GM19397 (cell line): ENCODE measurements around the gene DNAJC1.

Experiments used
- ATAC-seq: cut with Tn5 transposase; IDR thresholded peaks from one replicate; pipeline ENCODE4 v1.9.1; 2021; ENCODE audit warnings: mild to moderate bottlenecking, moderate library complexity; ENCODE audit not compliant: unreplicated experiment

Gene DNAJC1

DNA sequence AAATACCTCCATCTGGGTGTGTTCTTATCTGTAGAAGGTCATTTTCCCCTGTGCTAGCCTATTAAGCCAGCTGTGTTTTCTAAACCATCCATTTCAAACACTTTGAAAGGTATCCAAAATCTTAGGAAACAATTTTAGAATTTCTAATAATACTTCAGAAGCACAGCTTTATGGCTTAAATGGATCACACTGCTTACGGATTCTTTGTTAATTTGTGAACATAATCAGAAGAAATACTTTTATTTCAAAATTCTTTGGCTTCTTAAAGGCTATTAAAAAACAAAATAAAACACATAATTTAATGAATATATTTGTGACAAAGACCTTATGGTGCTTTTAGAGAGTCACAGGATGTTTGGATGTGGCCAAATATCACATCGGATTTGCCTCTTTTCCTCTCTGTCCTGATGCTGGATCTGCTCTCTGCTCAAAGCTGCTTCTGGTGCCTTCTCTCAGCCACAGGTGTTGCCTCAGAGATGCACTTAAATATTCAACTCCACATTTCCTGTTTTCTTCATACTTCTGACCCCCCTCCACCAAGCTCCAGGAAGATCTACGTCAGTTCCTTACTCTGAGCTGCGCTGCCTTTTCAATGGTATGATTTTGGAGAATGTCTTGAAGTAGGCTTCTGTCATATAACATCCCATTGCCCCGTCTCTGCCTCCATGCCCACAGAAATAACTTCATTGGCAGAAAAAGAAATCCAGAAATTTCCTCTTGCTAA is 238.9 kb downstream of the DNAJC1 start:
- ATAC-seq: no peak

DNA sequence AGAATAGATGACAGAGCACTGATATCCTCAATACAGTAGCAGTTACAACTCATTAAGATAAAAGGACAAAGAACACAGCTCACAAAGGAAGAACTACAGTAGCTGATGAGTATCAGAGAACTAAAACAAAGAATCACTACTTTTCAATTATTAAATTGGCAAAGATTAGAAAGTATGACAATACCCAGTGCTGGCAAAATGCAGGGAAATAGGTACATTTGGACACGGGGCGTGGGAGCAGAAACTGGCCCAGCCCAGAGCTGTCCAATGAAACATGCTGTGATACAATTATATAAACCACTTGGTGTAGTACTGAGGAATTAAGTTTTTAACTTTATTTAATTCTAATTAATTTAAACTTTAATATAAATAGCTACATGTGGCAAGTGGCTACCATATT is 243.2 kb downstream of the DNAJC1 start:
- no peak for ATAC-seq

DNA sequence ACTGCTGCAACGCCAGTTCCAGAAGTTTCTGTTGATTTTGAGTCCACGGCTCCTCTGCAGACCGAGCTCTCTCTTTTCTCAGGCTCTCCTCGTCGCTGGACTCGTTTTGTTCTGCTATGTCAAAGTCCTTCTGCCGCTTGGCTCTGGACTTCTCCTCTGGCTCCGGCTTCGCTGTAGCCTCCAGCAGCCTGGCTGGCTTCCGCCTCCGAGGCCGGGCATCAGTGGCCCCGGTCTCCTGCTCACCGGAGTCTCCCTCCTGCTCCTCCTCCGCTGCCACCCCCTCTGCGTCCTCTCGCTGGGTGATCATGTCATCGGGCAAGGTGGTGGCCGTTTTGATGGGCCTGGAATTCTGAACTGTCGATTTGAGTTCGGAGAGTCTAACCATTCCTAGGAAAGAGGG is 244.3 kb downstream of the DNAJC1 start:
- no peak for ATAC-seq

DNA sequence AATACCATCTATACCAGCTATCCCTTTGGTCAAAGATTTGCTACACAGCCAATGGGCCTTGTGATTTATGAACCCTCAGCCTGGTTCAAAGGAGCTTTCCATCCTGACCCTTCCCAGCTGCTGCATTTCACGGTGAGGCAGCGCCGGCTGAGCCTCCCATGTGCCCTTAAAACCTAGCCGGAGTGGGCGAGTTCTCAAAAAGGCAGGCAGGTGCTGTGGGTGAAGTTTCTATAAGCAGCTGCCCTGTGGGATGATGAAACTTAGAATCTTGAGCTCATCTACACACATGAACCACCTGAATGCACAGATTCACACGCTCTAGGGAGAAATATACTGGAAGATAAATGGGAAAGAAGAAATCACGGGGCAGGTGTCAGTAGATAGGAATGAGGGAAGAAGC is 244.8 kb downstream of the DNAJC1 start:
- no peak for ATAC-seq

DNA sequence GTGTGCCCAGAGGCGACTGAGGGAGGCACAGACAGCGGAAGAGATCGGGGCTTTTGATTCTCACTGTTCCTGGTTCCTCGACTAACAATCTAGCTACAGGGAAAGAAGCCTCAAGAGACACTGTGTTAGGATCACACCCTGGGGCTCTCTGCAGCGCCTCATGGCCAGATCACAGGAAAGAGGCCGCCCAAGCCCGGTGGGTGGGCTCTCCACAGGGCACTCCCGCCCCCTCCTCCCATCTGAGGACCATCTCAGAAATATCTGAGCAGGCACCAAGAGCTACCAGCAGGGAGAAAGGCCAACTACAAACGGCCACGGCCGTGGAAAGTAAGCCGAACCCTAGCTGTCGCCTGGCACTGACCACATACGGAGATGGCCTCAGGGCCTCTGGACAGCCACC is 245.3 kb downstream of the DNAJC1 start:
- ATAC-seq: no peak

DNA sequence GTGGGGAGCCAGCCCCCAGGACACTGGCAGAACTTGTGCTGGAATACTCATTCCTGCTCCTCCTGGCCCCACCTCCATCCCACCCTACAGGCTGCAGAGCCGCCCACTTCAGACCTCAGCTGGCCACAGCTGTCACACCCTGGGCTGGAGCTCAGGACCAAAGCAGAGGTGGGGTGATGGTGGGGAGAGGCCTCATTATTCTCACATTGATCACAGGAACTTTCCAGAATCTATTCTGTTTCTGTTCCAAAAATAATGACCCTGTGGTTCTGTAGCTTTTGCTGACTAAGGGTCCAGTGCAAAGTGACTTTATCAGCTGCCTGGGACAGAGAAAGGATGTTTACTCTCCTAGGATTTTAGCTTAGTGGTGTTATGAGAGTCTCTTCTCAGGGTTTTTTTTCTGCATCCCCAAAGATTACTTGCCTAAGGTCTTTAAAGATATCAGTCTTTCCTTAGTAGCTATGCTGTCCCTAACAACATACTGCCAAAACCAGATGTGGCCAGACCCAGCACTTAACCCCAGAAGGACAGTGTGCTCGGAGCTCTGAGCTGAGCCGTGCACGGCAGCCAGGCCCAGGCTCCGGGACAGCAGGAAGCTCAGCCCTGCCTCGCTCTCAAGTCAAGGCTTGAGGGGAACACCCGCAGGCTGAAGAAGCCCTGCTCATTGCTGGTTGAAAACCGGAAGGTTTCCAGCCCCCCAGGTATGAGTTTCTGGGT is 246.2 kb downstream of the DNAJC1 start:
- ATAC-seq: no peak

DNA sequence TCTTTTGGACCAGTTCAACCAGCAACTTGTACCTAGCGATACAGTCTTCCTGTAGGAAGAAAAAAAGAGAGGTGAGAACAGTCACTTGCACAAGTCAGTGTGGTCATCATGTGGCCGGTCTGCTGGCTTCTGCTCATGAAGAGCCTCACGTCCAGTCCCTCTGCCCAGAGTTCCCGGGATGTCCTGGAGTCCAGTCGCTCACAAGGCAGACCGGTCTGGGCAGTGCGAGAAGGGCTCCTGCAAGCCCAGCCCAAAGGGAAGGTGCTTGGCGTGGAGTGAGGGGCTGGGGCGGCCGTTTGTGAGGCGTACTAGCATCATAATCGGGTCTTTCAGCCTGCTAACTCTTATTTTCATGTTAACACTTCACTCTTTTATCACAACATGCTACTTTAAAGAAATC is 246.8 kb downstream of the DNAJC1 start:
- ATAC-seq: no peak

DNA sequence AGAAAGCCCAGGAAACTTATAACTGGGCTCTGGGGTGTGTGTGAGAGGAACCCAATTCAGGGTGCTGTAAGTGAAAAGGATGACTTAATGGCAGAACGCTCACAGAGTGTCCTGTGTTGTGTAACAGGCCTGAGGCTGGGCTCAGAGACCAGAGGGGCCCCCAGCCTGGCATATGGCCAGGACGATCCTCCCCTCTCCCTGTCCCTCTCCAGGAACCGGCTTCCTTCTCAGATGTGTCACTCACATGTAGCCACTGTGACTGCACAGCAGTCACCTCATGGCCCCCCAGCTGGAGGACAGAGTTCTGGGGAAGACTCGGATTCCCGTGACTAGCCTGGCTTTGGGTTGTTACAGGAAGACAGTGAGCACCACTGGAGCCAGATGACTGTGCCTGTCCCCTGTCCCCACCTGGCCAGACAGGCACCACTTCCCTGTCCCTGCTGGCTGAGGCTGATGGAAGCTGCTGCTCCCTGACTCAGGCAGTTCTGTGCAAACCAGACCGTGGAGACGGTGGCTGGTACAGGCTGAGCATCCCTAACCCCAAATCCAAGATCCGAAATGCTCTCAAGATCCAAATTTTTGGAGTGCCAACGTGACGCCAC is 249.0 kb downstream of the DNAJC1 start:
- ATAC-seq: no peak

DNA sequence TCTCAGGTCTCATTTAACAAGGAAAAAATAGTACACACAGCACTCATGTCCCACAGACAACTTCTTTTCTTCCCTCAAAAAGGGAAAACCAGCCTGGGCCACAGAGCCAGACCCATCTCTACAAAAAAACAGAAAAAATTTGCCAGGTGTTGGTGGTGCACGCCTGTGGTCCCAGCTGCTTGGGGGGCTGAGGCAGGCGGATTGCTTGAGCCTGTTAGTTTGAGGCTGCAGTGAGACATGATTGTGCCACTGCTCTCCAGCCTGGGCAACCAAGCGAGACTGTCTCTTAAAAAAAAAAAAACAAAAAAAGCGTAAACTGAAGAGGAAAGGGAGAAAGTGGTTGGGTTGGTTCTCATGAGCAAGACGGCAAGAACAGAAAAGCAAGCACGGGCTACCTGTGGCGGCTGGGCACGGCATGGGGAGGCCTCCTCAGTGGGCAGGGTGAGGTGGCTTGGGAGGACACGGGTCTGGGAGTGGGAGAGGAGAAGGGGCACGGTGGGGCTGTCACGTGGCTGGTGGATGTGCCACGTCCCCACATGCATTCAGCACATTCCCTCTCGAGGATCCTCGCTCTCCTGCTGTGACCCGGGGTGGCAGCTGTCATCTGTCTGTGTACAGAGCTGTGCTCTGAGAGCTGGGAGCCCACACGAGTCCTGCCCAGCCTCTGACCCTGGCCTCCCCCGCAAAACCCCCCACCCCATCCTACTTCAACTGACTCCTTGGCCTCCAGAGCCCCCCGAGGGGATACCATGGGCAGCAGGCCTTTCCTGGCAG is 249.8 kb downstream of the DNAJC1 start:
- ATAC-seq: no peak

DNA sequence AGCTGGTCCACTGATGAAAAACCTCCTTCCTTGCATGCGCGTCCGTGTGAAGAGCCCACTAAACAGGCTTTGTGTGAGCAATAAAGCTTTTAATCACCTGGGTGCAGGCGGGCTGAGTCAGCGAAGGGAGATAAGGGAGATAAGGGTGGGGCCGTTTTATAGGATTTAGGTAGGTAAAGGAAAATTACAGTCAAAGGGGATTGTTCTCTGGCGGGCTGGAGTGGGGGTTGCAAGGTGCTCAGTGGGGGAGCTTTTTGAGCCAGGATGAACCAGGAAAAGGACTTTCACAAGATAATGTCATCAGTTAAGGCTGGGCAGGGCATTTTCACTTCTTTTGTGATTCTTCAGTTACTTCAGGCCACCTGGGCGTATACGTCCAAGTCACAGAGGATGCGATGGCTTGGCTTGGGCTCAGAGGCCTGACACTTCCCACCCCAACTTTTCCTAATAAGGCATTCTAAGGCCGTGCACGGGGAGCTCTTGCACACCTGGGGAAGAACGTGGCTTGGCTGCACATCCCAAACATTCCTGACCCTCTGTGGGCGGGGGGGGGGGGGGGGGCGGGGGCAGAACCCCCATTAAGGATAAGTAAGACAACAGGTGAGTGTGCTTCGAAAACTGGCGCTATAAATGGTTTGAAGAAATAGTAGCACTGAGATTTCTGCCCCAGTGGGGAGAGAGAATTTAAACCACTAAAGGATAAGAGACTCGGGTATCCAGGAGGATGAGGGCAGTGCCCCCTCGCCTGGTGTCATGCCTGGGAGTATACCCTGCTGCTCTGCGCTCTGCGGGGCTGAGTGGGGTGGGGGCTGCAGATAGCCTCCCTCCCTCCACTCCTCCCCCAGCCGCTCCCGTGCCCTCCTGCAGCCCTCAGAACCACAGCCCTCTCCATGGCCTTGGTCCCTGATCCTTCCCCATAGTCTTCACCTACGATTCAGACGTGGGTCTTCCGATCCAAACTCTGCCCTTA is 251.9 kb downstream of the DNAJC1 start:
- ATAC-seq: no peak

DNA sequence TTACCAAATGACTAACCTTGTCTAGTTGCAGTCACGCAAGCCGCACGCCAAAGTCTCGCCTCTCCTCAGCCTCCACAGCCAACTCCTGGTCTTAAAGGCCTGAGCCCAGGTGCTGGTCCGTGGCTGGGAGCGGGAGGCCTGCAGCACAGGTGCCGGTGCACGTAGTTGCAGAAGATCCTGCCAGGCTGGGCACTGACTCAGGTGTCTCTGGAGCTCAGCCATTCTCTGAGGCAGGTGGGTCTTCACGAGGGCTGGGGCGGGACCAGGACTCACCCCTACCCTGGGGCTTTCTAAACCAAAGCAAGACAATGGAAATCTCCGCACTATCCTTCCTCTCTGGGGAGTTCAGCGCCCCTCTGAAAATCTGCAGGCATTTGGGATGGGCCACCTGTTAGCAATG is 253.1 kb downstream of the DNAJC1 start:
- ATAC-seq: no peak

DNA sequence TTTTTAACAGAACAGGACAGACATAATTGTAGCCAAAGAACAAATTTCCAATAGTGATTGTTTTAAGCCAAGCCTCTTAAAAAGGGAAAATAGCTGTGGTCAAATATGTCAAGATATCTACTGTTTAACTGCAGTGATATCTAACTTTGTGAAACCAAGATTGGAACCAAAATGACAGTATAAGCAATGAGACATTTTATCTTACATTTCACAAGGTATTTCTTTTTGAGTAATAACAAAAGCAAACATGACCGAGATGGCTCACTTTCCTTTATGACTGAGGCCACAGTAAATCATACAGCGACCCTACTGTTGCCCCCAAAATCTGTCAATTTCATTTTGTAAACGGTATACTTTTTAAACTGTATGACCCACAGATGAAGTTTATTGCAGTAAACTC is 253.7 kb downstream of the DNAJC1 start:
- ATAC-seq: no peak

DNA sequence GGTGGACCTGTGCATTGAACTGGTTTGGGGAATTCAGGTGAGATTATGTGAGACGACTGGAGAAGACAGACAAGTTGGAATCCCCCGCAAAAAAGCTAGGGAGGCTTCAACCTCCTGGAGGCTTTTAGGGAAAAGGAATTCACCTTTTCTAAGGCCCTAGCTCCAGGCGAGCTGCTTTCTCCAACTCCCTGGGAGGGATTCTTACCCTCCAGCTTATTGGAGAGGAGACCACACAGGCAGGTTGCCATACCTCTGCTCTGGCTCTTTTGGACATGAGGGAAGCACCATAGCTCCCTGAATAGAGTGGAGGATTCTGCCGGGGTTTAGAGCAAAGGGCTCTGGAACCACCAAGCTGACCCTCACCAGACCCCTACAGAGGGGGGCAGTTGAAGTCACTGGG is 255.7 kb downstream of the DNAJC1 start:
- no peak for ATAC-seq

DNA sequence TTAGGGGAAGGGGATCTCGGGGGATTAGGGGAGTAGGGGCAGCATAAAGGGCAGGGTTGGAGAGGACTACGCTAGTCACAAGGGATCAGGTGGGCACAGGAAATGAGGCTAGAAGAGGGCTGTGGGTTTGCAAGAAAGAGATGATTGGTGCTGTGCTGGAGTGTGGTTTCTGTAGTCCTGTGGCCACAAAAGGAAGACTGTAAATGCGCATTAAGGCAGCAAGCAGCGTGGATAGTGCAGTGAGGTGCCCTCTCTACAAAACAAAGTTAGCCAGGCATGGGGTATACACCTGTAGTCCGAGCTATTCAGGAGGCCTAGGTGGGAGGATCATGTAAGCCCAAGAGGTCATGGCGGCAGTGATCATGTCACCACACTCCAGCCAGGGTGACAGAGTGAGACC is 257.4 kb downstream of the DNAJC1 start:
- no peak for ATAC-seq

DNA sequence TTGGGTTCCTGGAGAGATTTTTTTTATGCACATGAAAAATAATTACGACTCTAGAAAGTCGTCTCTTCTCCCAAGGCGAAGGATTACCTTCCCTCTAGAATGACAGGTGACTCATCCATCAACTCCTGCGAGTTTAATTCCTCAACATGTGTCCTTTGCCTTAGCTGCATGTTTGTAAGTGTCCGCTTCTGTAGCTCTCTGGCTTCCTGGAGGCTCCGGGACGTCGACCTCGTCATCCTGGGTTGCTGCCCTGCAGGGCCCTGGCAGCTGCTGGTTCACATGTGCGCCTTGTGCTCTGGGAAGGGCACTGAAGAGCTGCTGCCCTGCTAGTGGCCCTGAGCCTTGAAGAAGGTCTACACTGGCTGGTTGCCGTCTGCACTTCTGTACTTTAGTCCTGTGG is 259.3 kb downstream of the DNAJC1 start:
- ATAC-seq: no peak

DNA sequence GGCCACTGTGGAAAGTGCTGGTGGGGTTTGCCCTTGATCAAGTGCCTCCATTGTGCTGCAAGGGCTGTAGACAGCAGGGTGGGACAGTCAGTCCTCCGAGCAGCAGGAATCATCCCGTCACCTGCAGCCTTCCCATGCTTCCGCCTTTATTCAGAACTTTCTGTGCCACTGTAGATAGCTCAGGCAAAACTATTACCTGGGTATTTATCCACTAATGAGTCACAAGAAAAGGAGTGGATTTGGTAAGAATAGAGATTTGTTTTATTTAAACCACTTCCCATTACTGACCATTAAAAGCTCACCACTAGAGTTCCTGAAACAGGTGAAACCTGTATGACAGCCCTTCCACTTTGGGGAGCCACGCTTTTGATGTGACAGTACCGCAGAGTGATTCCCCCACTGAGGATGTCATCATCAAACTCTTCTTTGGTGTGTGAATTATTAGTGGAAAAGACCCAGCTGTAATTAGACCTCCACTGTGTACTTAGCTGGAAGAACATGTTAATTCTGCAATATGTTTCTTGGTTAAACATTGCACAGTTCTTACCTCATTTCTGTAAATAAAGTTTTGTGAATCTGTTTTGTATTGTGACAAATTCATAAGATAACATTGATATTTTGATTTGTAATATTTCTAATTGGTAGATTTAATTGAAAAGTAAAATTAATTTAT is 260.7 kb downstream of the DNAJC1 start:
- ATAC-seq: no peak

DNA sequence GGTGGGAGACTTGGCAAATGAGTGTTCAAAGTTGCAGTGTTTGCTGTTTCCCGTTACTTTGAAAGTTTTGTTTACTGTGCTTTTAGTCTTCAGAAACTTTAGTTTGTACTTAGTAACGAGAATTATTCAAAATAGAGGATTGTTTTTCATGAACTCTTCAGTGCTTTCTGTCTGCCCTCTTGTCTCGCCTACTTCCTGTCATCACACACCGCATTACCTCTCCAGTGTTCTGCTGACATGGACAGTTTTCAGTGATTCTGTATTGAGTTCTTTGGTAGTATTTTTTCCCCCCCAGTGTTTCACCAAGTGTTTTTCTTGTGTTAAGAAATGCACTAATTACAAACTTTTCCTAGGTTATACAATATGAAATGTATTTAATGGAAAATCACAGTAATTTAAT is 262.5 kb downstream of the DNAJC1 start:
- ATAC-seq: no peak

DNA sequence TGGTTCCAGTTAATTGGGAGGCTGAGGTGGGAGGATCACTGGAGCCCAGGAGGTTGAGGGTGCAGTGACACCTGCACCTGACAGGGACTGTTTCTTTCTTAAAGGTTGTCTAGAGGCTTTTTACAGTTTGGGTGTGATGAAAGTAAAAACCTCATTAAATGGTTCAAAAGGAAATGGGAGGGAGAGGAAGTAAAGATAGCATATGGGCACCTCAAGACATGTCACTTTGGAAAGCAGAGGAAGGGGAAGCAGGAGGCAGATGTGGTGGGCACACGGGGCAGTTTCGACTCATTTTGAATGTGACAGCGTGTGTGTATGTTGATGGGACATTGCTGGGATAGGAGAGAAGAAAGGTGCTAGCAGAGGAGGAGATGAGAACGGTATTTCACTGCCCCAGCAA is 266.4 kb downstream of the DNAJC1 start:
- ATAC-seq: no peak

DNA sequence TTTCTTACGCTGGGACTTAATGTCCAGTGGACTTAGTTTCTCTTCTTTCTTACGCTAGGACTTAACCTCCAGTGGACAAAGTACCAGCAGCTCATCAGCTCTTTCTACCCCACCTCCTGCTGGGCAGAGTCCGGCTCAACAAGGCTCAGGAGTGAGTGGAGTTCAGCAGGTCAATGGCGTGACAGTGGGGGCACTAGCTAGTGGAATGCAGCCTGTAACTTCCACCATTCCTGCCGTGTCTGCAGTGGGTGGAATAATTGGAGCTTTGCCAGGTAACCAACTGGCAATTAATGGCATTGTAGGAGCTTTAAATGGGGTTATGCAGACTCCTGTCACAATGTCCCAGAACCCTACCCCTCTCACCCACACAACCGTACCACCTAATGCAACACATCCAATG is 269.8 kb downstream of the DNAJC1 start:
- ATAC-seq: no peak
